ENCODE measurements around the gene NUDT2. TPM values are rescaled to one million over a fixed set of nuclear protein-coding genes. Genes with fewer than 3 reads are reported as not detected.
"Not testable (repeated sequence)": the region's sequence is repeated elsewhere in the genome, so short reads cannot be mapped to it uniquely, and the experiment has no call there.

NUDT2 gene
- total RNA-seq, 1 donor from 2014 or later = 25.4 TPM

- Mint-ChIP-seq H3K36me3 (peaks cover 11% of the 10 kb centered on the region), H3K27ac (no peak overlapping the region), H3K9me3 (no peaks in the 10 kb centered on the region), H3K4me3 (no peak overlapping the region), H3K27me3 (no peaks in the 10 kb centered on the region), H3K4me1 (ENCODE audit: unreplicated experiment) (peaks cover 8% of the 10 kb centered on the region)
- TF ChIP-seq CTCF (conservative IDR thresholded peaks at IDR 0.05) = no peak
- no peak for DNase-seq (ENCODE audit: extremely low spot score, unreplicated experiment)
Observed at GRCh38 chr9:34343605-34344004, 14.2 kb downstream of the NUDT2 start.

DNA sequence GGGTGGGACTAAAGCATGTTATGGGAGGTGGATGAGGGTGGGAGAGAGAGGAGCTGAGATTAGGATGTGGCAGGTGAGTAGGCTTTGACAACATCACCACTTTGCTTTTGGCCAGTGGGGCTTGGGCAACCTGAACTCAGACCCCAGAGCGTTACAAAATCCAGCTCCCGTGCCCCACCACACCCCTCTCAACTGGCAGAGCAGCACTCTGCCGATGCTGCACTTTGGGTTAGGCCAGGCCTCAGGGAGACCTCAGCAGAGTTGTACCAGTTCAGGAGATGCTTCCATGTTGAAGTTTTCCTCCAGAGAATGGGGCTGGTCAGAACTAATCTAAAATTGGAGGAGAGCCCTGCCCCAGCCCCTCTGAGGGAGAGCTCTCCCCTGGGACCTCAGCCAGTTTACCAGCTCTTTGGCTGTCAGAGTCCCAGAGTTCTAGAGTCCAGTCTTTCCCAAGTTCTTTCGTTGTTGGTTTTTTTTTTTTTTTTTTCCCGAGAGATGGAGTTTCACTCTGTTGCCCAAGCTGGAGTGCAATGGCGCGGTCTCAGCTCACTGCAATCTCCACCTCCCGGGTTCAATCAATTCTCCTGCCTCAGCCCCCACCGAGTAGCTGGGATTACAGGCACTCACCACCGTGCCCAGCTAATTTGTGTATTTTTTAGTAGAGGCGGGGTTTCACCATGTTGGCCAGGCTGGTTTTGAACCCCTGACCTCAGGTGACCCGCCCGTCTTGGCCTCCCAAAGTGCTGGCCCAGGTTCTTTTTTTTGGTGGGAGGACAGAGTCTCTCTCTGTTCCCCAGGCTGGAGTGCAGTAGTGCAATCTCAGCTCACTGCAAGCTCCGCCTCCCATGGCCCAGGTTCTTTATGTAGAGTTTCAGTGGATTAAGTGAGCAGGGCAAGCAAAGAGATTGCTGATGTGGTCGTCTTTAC is 17.8 kb downstream of the NUDT2 start:
- peaks cover 8% of the 10 kb centered on the region for H3K4me1 Mint-ChIP-seq (ENCODE audit: unreplicated experiment)
- DNase-seq (ENCODE audit: extremely low spot score, unreplicated experiment) = no peak
- H3K4me3 Mint-ChIP-seq = no peak overlapping the region
- no peaks in the 10 kb centered on the region for H3K27me3 Mint-ChIP-seq
- peaks cover 12% of the 10 kb centered on the region for H3K36me3 Mint-ChIP-seq
- H3K9me3 Mint-ChIP-seq = no peaks in the 10 kb centered on the region
- no peak for TF ChIP-seq CTCF (conservative IDR thresholded peaks at IDR 0.05)
- no peak overlapping the region for H3K27ac Mint-ChIP-seq

DNA sequence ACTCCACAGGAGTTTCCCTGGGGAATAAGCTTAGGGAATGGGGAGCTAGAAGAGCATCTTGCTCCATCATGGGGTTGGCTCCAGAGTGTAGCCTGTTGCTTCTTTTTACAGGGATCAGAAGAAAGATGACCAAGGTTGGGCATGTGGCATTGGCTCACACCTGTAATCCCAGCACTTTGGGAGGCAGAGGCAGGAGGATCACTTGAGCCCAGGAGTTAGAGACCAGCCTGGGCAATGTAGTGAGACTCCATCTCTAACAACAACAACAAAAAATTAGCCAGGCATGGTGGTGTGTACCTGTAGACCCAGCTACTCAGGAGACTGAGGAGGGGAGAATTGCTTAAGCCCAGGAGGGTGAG is 18.4 kb downstream of the NUDT2 start:
- H3K4me3 Mint-ChIP-seq = no peak overlapping the region

GRCh38 chr9:34349324-34349723 is 20.0 kb downstream of the NUDT2 start:
- Mint-ChIP-seq H3K9me3 (no peaks in the 10 kb centered on the region), H3K36me3 (peaks cover 8% of the 10 kb centered on the region), H3K4me1 (ENCODE audit: unreplicated experiment) (peaks cover 8% of the 10 kb centered on the region), H3K27me3 (no peaks in the 10 kb centered on the region), H3K27ac (no peak overlapping the region), H3K4me3 (no peak overlapping the region)
- DNase-seq (ENCODE audit: extremely low spot score, unreplicated experiment) = no peak
- TF ChIP-seq CTCF (conservative IDR thresholded peaks at IDR 0.05) = no peak

More for the DNA sequence above, 18.4 kb downstream of the NUDT2 start:
- Mint-ChIP-seq H3K9me3 (no peaks in the 10 kb centered on the region), H3K27ac (no peak overlapping the region), H3K36me3 (peaks cover 12% of the 10 kb centered on the region), H3K4me1 (ENCODE audit: unreplicated experiment) (peaks cover 8% of the 10 kb centered on the region), H3K27me3 (no peaks in the 10 kb centered on the region)
- no peak for DNase-seq (ENCODE audit: extremely low spot score, unreplicated experiment)
- TF ChIP-seq CTCF (conservative IDR thresholded peaks at IDR 0.05) = no peak

- H3K36me3 Mint-ChIP-seq; H3K27ac Mint-ChIP-seq; H3K9me3 Mint-ChIP-seq; DNase-seq (ENCODE audit: extremely low spot score, unreplicated experiment); H3K4me3 Mint-ChIP-seq; H3K27me3 Mint-ChIP-seq; H3K4me1 Mint-ChIP-seq (ENCODE audit: unreplicated experiment): not testable (repeated sequence)
Observed at GRCh38 chr9:34352122-34352652, 22.8 kb downstream of the NUDT2 start.

GRCh38 chr9:34352957-34353356 is 23.6 kb downstream of the NUDT2 start:
- H3K4me1 Mint-ChIP-seq (ENCODE audit: unreplicated experiment); H3K27me3 Mint-ChIP-seq; H3K27ac Mint-ChIP-seq; DNase-seq (ENCODE audit: extremely low spot score, unreplicated experiment); H3K36me3 Mint-ChIP-seq; H3K4me3 Mint-ChIP-seq; H3K9me3 Mint-ChIP-seq: not testable (repeated sequence)

Data from type B pancreatic cell (in vitro differentiated cells).